K562 (cell line): ENCODE results near the gene KLHL22. TPM values are rescaled to one million over a fixed set of nuclear protein-coding genes. Genes with fewer than 3 reads are reported as not detected.

Experiments
- ATF1 ChIP-seq, 2 experiments: fragments of 450-650 bp in 1 of 2; IDR thresholded peaks; 2 replicates each; pipeline ENCODE4 v1.6.1; 2016; ENCODE audit warnings: missing compliant biosample characterization in 1 of 2, missing genetic modification characterization in 1 of 2
- BRD9 ChIP-seq: fragments of 450-650 bp; IDR thresholded peaks from 2 replicates; pipeline ENCODE4 v1.6.1; 2018; ENCODE audit warnings: low read depth; ENCODE audit not compliant: partially characterized antibody
- CBFA2T3 ChIP-seq: fragments of 450-650 bp; IDR thresholded peaks from 2 replicates; pipeline ENCODE4 v1.6.1; 2017
- CHCHD3 ChIP-seq: fragments of 250-450 bp; sonication (Bioruptor Pico); IDR thresholded peaks from 2 replicates; pipeline ENCODE4 v2.1.2; 2022; ENCODE audit warnings: mild to moderate bottlenecking
- CREB5 ChIP-seq: fragments of 250-450 bp; sonication (Bioruptor Pico); IDR thresholded peaks from 2 replicates; pipeline ENCODE4 v1.5.0; 2020; ENCODE audit warnings: mild to moderate bottlenecking
- CSDE1 ChIP-seq, 2 experiments: fragments of 450-650 bp; IDR thresholded peaks; 2 replicates each; pipeline ENCODE4 v1.6.1; 2016; ENCODE audit warnings: mild to moderate bottlenecking in 1 of 2
- FOXA1 ChIP-seq: fragments of 450-650 bp; IDR thresholded peaks from 2 replicates; pipeline ENCODE4 v1.6.1; 2016; ENCODE audit warnings: mild to moderate bottlenecking, borderline replicate concordance
- HMGN3 ChIP-seq: IDR thresholded peaks from 2 replicates; pipeline ENCODE4 v1.6.1; 2011; ENCODE audit warnings: borderline replicate concordance, low read depth, mild to moderate bottlenecking, mixed read lengths, low read length; ENCODE audit not compliant: insufficient read length; ENCODE audit errors: extremely low read depth
- MLX ChIP-seq, 2 experiments: fragments of 450-650 bp in 1 of 2; sonication (generic) in 1 of 2; formaldehyde crosslinking; conservative IDR thresholded peaks; 2 replicates each; pipeline versions ENCODE4 v1.4.0 to v1.8.1; 2020 to 2022; ENCODE audit warnings: mild to moderate bottlenecking in 1 of 2, missing genetic modification reagents in 1 of 2
- OTX1 ChIP-seq: fragments of 450-650 bp; formaldehyde crosslinking; IDR thresholded peaks from 2 replicates; pipeline ENCODE4 v1.4.0; 2022; ENCODE audit warnings: mild to moderate bottlenecking
- PHB ChIP-seq: fragments of 250-450 bp; sonication (Bioruptor Pico); IDR thresholded peaks from 2 replicates; pipeline ENCODE4 v1.5.0; 2021
- SLC30A9 ChIP-seq: fragments of 250-450 bp; sonication (Bioruptor Pico); IDR thresholded peaks from 2 replicates; pipeline ENCODE4 v1.8.0; 2022; ENCODE audit warnings: mild to moderate bottlenecking, moderate library complexity
- SREBF1 ChIP-seq: fragments of 150-350 bp; IDR thresholded peaks from 2 replicates; pipeline ENCODE4 v1.6.1; 2014; ENCODE audit warnings: antibody characterized with exemption, low read depth, low read length, borderline replicate concordance
- TBL1XR1 ChIP-seq, 2 experiments: IDR thresholded peaks; 2 replicates each; pipeline ENCODE4 v1.6.1; 2012; ENCODE audit warnings: improper control_type of control experiment in 2 of 2, low read length in 2 of 2, mild to moderate bottlenecking in 1 of 2
- UBTF ChIP-seq, 2 experiments: IDR thresholded peaks; 2 replicates each; pipeline ENCODE4 v1.6.1; 2012; ENCODE audit warnings: improper control_type of control experiment in 2 of 2, low read depth in 2 of 2, low read length in 2 of 2, borderline replicate concordance in 1 of 2
- ZC3H11A ChIP-seq: IDR thresholded peaks from 2 replicates; pipeline ENCODE4 v1.6.1; 2012; ENCODE audit warnings: low read depth, low read length, improper control_type of control experiment
- ZNF263 ChIP-seq: sonication (generic); formaldehyde crosslinking; IDR thresholded peaks from 2 replicates; pipeline ENCODE4 v1.8.0; 2022; ENCODE audit warnings: mild to moderate bottlenecking, missing genetic modification reagents, borderline replicate concordance
- ZNF282 ChIP-seq: sonication (generic); formaldehyde crosslinking; IDR thresholded peaks from 2 replicates; pipeline ENCODE4 v1.8.1; 2023; ENCODE audit warnings: missing genetic modification reagents
- polyA plus RNA-seq, 8 experiments: library from polyadenylated mRNA; depleted of rRNA in 4 of 8; stranded (reverse) in 5 of 8; unstranded in 3 of 8; fragments of >200 nt; fragmentation: Nextera tagmentation in 2 of 8; fragmentation: Illumina TruSeq in 1 of 8; extraction: Ambion mirVana in 2 of 8; extraction: Trizol in 1 of 8; gene quantifications; 2 replicates each; pipeline versions ENCODE4 v1.2.1 to v1.2.3, GENCODE V29; 2011 to 2014; ENCODE audit warnings: inconsistent platforms in 1 of 8, missing spikeins in 1 of 8
- total RNA-seq, 7 experiments: library from RNA; depleted of rRNA in 6 of 7; stranded (reverse); fragments of >200 nt in 6 of 7; fragmentation: Illumina TruSeq in 2 of 7; extraction: Trizol in 2 of 7; gene quantifications; 2 replicates each; pipeline versions ENCODE4 v1.2.1 to v1.2.3, GENCODE V29; 2011 to 2021; ENCODE audit warnings: low replicate concordance in 1 of 7
- TF ChIP-seq, protein P1 (sequence below), 2 experiments: fragments of 250-450 bp in 1 of 2; fragments of 450-650 bp in 1 of 2; sonication (Bioruptor Pico) in 1 of 2; IDR thresholded peaks; 2 replicates each; pipeline versions ENCODE4 v1.6.1 to v1.8.0; 2016 to 2021; ENCODE audit warnings: mild to moderate bottlenecking in 2 of 2, moderate library complexity in 2 of 2, missing compliant biosample characterization in 1 of 2, missing genetic modification characterization in 1 of 2
- TF ChIP-seq, protein P2 (sequence below): sonication (generic); formaldehyde crosslinking; IDR thresholded peaks from 2 replicates; pipeline ENCODE4 v1.9.0; 2022; ENCODE audit warnings: mild to moderate bottlenecking, missing genetic modification reagents
- TF ChIP-seq, protein P3 (sequence below): fragments of 250-450 bp; sonication (Bioruptor Pico); IDR thresholded peaks from 2 replicates; pipeline ENCODE4 v1.8.0; 2022; ENCODE audit warnings: moderate library complexity, mild to moderate bottlenecking, inconsistent platforms

Gene KLHL22
- total and polyA plus RNA-seq, 9 of the 15 experiments (the other 6 are each of a cell fraction or from before 2014, with no cell fraction given) = 1.3 to 25.6 (median 15.2) TPM

DNA sequence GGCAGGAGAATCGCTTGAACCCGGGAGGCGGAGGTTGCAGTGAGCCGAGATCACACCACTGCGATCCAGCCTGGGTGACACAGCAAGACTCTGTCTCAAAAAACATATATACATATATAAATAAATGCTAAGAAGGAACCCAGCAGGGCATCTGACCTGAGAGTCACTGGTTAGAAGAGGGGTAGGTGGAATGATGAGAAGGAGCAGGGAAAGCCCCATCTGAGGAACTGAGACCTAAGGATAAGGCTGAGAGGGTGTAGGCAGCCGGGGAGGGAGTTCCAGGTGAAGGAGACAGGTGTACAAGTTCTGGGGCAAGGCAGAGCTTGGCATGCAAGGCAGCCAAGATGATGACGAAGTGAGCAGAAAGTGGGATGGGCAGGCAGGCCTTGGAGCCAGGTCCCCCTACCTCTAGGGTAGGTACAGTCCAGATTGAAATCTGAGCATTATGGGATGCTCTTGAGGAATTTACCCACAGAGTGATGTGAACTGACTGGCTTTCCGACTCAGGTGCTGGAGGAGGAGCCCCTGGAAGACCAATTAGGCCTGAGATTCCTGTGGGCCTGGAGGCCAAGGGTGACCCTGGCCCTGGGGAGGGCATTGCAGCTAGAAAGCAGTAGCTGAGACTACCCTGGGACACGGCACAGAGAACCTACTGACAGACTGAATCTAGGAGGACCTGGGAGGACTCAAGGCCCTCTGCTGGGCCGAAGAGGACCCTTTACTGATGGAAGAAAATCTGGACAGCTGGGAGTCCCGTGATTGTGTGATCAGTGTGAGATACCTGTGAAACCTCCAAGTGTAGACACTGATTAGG, 22.8 kb downstream of the KLHL22 start (continued):
- no peak for TF ChIP-seq CREB5 (CRISPR knock-in tag)
- no peak for TF ChIP-seq ATF1 (CRISPR knock-in tag; IDR thresholded peaks at IDR 0.05)
- TF ChIP-seq ATF1 (tag; IDR thresholded peaks at IDR 0.05) = no peak
- TF ChIP-seq, protein P1, sequence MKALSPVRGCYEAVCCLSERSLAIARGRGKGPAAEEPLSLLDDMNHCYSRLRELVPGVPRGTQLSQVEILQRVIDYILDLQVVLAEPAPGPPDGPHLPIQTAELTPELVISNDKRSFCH (CRISPR knock-in tag; IDR thresholded peaks at IDR 0.05) = no peak
- TF ChIP-seq, protein P1 (tag; IDR thresholded peaks at IDR 0.05) = 0 out of 2 replicates have a peak, but pooled peaks have one; percentile 54
- no peak for TF ChIP-seq CHCHD3
- no peak for TF ChIP-seq ZNF282 (CRISPR knock-in tag)
- TF ChIP-seq, protein P2, sequence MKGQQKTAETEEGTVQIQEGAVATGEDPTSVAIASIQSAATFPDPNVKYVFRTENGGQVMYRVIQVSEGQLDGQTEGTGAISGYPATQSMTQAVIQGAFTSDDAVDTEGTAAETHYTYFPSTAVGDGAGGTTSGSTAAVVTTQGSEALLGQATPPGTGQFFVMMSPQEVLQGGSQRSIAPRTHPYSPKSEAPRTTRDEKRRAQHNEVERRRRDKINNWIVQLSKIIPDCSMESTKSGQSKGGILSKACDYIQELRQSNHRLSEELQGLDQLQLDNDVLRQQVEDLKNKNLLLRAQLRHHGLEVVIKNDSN (CRISPR knock-in tag) = peak; percentile 32; the same call in 1 of the 2 replicates
- TF ChIP-seq CBFA2T3 = peak; percentile 52
- no peak for TF ChIP-seq CSDE1 (IDR thresholded peaks at IDR 0.05)
- peak; percentile 78; the same call in 1 of the 2 replicates for TF ChIP-seq ZNF263 (CRISPR knock-in tag)
- TF ChIP-seq TBL1XR1 (IDR thresholded peaks at IDR 0.05; ENCODE audit: low read length in 2 of 2) = no peak
- TF ChIP-seq, protein P3, sequence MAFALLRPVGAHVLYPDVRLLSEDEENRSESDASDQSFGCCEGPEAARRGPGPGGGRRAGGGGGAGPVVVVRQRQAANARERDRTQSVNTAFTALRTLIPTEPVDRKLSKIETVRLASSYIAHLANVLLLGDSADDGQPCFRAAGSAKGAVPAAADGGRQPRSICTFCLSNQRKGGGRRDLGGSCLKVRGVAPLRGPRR (CRISPR knock-in tag) = 0 out of 2 replicates have a peak, but pooled peaks have one; percentile 38
- no peak for TF ChIP-seq BRD9
- TF ChIP-seq HMGN3 = no peak
- no peak for TF ChIP-seq SLC30A9 (CRISPR knock-in tag)
- TF ChIP-seq ZC3H11A = no peak
- TF ChIP-seq PHB (CRISPR knock-in tag) = no peak
- TF ChIP-seq UBTF (IDR thresholded peaks at IDR 0.05; ENCODE audit: borderline replicate concordance in 1 of 2, low read depth in 2 of 2, low read length in 2 of 2) = 0 out of 4 replicates have a peak, but pooled peaks of 1 of the 2 experiments have one; percentile 29
- 0 out of 4 replicates have a peak, but pooled peaks of 1 of the 2 experiments have one; percentile 5 for TF ChIP-seq MLX (CRISPR knock-in tag; conservative IDR thresholded peaks at IDR 0.05)
- no peak for TF ChIP-seq SREBF1
- peak; percentile 21; the same call in 1 of the 2 replicates for TF ChIP-seq OTX1 (CRISPR knock-in tag)
- no peak for TF ChIP-seq FOXA1
